ENCODE data around the gene ARHGAP1.

GRCh38 chr11:46697303-46697702 is 3.1 kb downstream of the ARHGAP1 start:
- TF ChIP-seq POLR2AphosphoS5 (IDR thresholded peaks at IDR 0.05; ENCODE audit: borderline replicate concordance, low read depth, low read length) (no peak), EZH2 (IDR thresholded peaks at IDR 0.05) (no peak)

Measured in SK-N-MC (cell line).